HepG2 (cell line): ENCODE results near the gene HNRNPM. TPM values are rescaled to one million over a fixed set of nuclear protein-coding genes. Genes with fewer than 3 reads are reported as not detected.

ENCODE experiments used
- ARID4A ChIP-seq: sonication (generic); formaldehyde crosslinking; IDR thresholded peaks from 2 replicates; pipeline ENCODE4 v1.5.0; 2020; ENCODE audit warnings: mild to moderate bottlenecking, missing genetic modification reagents, borderline replicate concordance
- HNRNPK ChIP-seq: fragments of 200-400 bp; formaldehyde crosslinking; IDR thresholded peaks from 2 replicates; pipeline ENCODE4 v1.6.1; 2018; ENCODE audit warnings: low read length, low read depth, moderate library complexity, mild to moderate bottlenecking; ENCODE audit not compliant: poor library complexity, severe bottlenecking
- JDP2 ChIP-seq: sonication (generic); formaldehyde crosslinking; IDR thresholded peaks from 2 replicates; pipeline ENCODE4 v1.8.1; 2022; ENCODE audit warnings: missing genetic modification reagents, borderline replicate concordance
- MAFK ChIP-seq, 2 experiments: IDR thresholded peaks in 1 of 2; conservative IDR thresholded peaks in 1 of 2; 2 replicates each; pipeline ENCODE4 v1.6.1; 2011; ENCODE audit warnings: improper control_type of control experiment in 2 of 2, low read length in 2 of 2
- MEF2D ChIP-seq: sonication (generic); formaldehyde crosslinking; IDR thresholded peaks from 2 replicates; pipeline ENCODE4 v1.5.1; 2020; ENCODE audit warnings: mild to moderate bottlenecking, missing genetic modification reagents
- NCOA2 ChIP-seq: sonication (generic); formaldehyde crosslinking; IDR thresholded peaks from 2 replicates; pipeline ENCODE4 v1.8.0; 2022; ENCODE audit warnings: inconsistent platforms
- RBM39 ChIP-seq: fragments of 200-400 bp; formaldehyde crosslinking; IDR thresholded peaks from one replicate; pipeline ENCODE4 v1.6.1; 2018; ENCODE audit warnings: antibody characterized with exemption, mild to moderate bottlenecking, low read depth, low read length; ENCODE audit not compliant: poor library complexity, severe bottlenecking
- RERE ChIP-seq: IDR thresholded peaks from 2 replicates; pipeline ENCODE4 v1.6.1; 2016; ENCODE audit warnings: low read depth, missing genetic modification reagents, missing compliant biosample characterization
- SMAD3 ChIP-seq: sonication (generic); formaldehyde crosslinking; IDR thresholded peaks from 2 replicates; pipeline ENCODE4 v1.4.0; 2020; ENCODE audit warnings: missing genetic modification reagents
- SMC3 ChIP-seq: IDR thresholded peaks from 2 replicates; pipeline ENCODE4 v1.6.1; 2011; ENCODE audit warnings: low read length, improper control_type of control experiment
- THAP7 ChIP-seq: sonication (generic); formaldehyde crosslinking; IDR thresholded peaks from 2 replicates; pipeline ENCODE4 v1.8.1; 2023; ENCODE audit warnings: mild to moderate bottlenecking, missing genetic modification reagents
- ZBTB44 ChIP-seq: sonication (generic); formaldehyde crosslinking; IDR thresholded peaks from 2 replicates; pipeline ENCODE4 v1.4.0; 2020; ENCODE audit warnings: missing genetic modification reagents
- ZNF225 ChIP-seq: sonication (generic); formaldehyde crosslinking; IDR thresholded peaks from 2 replicates; pipeline ENCODE4 v1.4.0; 2020; ENCODE audit warnings: mild to moderate bottlenecking, missing genetic modification reagents
- ZNF777 ChIP-seq: sonication (generic); formaldehyde crosslinking; IDR thresholded peaks from 2 replicates; pipeline ENCODE4 v1.4.0; 2020; ENCODE audit warnings: missing genetic modification reagents
- ZNF784 ChIP-seq: sonication (generic); formaldehyde crosslinking; IDR thresholded peaks from 2 replicates; pipeline ENCODE4 v1.5.1; 2020; ENCODE audit warnings: missing genetic modification reagents, mild to moderate bottlenecking, borderline replicate concordance
- polyA plus RNA-seq, 8 experiments: library from polyadenylated mRNA; depleted of rRNA in 3 of 8; stranded (reverse) in 7 of 8; unstranded in 1 of 8; fragments of >200 nt; fragmentation: Illumina TruSeq in 4 of 8; extraction: Trizol in 4 of 8; gene quantifications; 2 replicates each; pipeline versions ENCODE4 v1.2.1 to v1.2.3, GENCODE V29; 2011 to 2016; ENCODE audit warnings: low read depth in 4 of 8, missing spikeins in 1 of 8, mixed read lengths in 1 of 8; ENCODE audit not compliant: insufficient read depth in 1 of 8
- total RNA-seq, 5 experiments: library from RNA; depleted of rRNA; stranded (reverse); fragments of >200 nt; fragmentation: Illumina TruSeq; extraction: Trizol; gene quantifications; 2 replicates each; pipeline ENCODE4 v1.2.3, GENCODE V29; 2016; ENCODE audit warnings: low read depth in 1 of 5

The HNRNPM gene
- total and polyA plus RNA-seq, 2 of the 13 experiments (the other 11 are each of a cell fraction or from before 2014, with no cell fraction given): 56.7 to 102 TPM

- TF ChIP-seq ARID4A (CRISPR knock-in tag) (no peak; the same call in none of the 2 replicates), SMAD3 (no peak), RBM39 (no peak), ZNF784 (CRISPR knock-in tag) (no peak), MAFK (conservative IDR thresholded peaks at IDR 0.05 in 1 of 2, IDR thresholded peaks at IDR 0.05 in 1 of 2; ENCODE audit: low read length in 2 of 2) (no peak), THAP7 (no peak), HNRNPK (no peak), MEF2D (CRISPR knock-in tag) (0 out of 2 replicates have a peak, but pooled peaks have one; percentile 16), SMC3 (no peak), NCOA2 (no peak), ZBTB44 (CRISPR knock-in tag) (no peak), ZNF777 (CRISPR knock-in tag) (no peak), ZNF225 (no peak), RERE (CRISPR knock-in tag) (no peak), JDP2 (CRISPR knock-in tag) (no peak)
Observed at GRCh38 chr19:8526345-8527091, 81.7 kb downstream of the HNRNPM start (continued).
